Suprapubic skin (tissue), 4 donors: ENCODE data around the gene SPRYD4.

Experiments used
- CTCF ChIP-seq, 2 donors: fragments of 200-600 bp in 1 of 2; fragments of 450-650 bp in 1 of 2; sonication (generic) in 1 of 2; IDR thresholded peaks; one replicate each; pipeline ENCODE4 v1.5.1; 2016 to 2019; ENCODE audit warnings: antibody characterized with exemption in 2 of 2, mild to moderate bottlenecking in 1 of 2, moderate library complexity in 1 of 2
- EP300 ChIP-seq: sonication (generic); formaldehyde crosslinking; IDR thresholded peaks from one replicate; pipeline ENCODE4 v1.6.1; 2017; ENCODE audit warnings: antibody characterized with exemption
- POLR2A ChIP-seq, 2 donors: fragments of 450-650 bp; IDR thresholded peaks; one replicate each; pipeline ENCODE4 v1.6.1; 2017; ENCODE audit warnings: antibody characterized with exemption in 2 of 2, mild to moderate bottlenecking in 2 of 2, moderate library complexity in 2 of 2
- POLR2AphosphoS5 ChIP-seq, 3 donors: sonication (generic); formaldehyde crosslinking; IDR thresholded peaks; one replicate each; pipeline ENCODE4 v1.6.1; 2017; ENCODE audit warnings: antibody characterized with exemption in 3 of 3

GRCh38 chr12:56517854-56518253, 49.5 kb downstream of the SPRYD4 start:
- TF ChIP-seq CTCF (IDR thresholded peaks at IDR 0.05) (no peak), POLR2A (IDR thresholded peaks at IDR 0.05) (no peak), EP300 (no peak), POLR2AphosphoS5 (IDR thresholded peaks at IDR 0.05) (no peak)
